ENCODE results near the gene MMP1.

DNA sequence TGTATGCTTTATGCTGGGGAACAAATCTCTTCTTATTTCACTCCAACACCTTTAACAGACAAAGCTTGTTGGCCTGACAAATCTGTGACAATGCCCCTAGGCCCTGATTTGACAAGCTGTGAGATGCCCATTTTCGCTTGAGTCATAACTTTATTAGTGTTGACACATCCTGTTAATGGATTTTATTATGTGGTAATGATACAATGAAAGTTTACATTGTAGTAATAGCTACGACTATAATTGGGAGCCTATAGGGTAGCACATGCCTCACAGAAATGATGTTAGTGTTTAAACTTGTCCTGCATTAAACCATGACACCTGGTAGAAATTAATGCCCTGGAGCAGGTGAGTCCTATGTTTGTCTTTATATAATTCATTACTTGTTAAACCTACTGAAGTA lies 14.2 kb downstream of the MMP1 start:
- TF ChIP-seq, protein P1, sequence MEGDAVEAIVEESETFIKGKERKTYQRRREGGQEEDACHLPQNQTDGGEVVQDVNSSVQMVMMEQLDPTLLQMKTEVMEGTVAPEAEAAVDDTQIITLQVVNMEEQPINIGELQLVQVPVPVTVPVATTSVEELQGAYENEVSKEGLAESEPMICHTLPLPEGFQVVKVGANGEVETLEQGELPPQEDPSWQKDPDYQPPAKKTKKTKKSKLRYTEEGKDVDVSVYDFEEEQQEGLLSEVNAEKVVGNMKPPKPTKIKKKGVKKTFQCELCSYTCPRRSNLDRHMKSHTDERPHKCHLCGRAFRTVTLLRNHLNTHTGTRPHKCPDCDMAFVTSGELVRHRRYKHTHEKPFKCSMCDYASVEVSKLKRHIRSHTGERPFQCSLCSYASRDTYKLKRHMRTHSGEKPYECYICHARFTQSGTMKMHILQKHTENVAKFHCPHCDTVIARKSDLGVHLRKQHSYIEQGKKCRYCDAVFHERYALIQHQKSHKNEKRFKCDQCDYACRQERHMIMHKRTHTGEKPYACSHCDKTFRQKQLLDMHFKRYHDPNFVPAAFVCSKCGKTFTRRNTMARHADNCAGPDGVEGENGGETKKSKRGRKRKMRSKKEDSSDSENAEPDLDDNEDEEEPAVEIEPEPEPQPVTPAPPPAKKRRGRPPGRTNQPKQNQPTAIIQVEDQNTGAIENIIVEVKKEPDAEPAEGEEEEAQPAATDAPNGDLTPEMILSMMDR (IDR thresholded peaks at IDR 0.05) = no peak
- no peak for TF ChIP-seq ZFX (IDR thresholded peaks at IDR 0.05; ENCODE audit: borderline replicate concordance)
